HG02943 (cell line): ENCODE data around the gene CNKSR3.
"Not testable (repeated sequence)": the region's sequence is repeated elsewhere in the genome, so short reads cannot be mapped to it uniquely, and the experiment has no call there.

ENCODE experiments used
- ATAC-seq: cut with Tn5 transposase; IDR thresholded peaks from one replicate; pipeline ENCODE4 v1.9.1; 2021; ENCODE audit warnings: mild to moderate bottlenecking, low read depth, moderate library complexity; ENCODE audit not compliant: unreplicated experiment

Gene CNKSR3

GRCh38 chr6:154510144-154510905 is at the start of gene CNKSR3:
Gene CNKSR3 (minus strand): TSS chr6:154510685. CDS start chr6:154510114, 571 bp downstream.
- peak; percentile 71 for ATAC-seq

GRCh38 chr6:154558984-154559383 is 48.5 kb upstream of the CNKSR3 start:
- ATAC-seq, result no peak

DNA sequence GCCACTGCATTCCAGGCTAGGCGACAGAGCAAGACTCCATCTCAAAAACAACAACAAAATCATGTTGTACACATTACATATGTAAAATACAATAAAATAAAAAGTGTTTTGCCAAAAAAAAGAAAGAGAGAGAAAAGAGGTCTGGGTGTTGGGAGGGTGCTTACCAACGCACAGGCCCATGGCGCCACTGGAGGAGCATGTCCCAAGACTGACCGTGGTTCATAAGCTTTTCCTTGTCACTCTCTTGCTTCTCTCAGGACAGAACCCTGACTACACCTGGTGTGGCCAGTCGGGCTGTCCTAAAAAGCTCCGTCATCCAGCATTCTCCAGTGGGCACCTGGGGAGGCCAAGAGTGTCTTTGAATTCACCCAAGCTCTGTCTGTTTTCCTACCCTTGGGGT is 48.0 kb upstream of the CNKSR3 start:
- no peak for ATAC-seq

DNA sequence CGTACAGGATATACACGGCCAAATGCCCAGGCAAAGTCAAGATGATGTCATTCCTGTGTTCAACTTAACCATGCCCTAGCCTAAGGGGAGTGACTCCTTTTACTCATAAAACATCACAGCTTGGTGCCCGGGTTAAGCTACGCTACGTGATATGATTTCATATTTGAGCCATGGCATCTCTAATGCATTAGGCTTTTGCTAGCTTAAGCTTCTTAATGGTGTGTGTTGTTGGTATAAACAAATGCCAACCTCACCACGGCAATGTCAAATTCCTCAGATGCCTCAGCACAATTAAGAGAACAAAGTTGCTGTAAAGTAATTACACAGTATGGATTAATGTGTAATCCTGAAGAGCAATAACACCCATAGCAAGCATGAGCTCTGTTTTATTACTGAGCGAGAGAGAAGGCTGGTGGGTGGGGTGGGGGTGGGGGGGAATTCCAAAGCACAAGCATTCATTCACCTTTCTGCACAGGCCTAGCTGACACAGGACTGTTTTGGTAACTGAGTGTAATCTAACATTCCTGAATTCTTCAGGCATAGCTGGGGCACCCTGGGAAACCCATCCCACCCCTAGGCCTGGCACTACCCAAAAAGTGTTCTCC is 44.7 kb upstream of the CNKSR3 start:
- no peak for ATAC-seq

- ATAC-seq, result no peak
Observed at GRCh38 chr6:154554491-154554890, 44.0 kb upstream of the CNKSR3 start.

DNA sequence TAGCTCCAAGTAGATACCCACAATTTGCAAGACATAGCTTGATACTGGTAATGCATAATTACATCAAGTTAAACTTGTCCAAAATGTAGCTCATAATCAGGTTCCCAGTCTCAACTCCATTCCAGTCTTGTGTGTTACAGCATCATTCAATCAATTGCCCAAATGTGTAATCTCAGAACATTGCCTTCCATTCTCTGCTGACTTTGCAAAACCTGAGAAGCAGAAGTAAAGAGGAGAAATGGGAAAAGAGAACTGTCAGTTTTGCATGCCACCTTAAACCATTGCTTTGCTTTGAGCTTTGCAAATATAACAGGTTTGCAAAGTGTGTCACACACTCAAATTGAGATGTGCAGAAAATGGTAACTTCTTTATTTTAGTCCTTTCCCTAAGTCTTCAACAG is 40.3 kb upstream of the CNKSR3 start:
- ATAC-seq, result no peak

DNA sequence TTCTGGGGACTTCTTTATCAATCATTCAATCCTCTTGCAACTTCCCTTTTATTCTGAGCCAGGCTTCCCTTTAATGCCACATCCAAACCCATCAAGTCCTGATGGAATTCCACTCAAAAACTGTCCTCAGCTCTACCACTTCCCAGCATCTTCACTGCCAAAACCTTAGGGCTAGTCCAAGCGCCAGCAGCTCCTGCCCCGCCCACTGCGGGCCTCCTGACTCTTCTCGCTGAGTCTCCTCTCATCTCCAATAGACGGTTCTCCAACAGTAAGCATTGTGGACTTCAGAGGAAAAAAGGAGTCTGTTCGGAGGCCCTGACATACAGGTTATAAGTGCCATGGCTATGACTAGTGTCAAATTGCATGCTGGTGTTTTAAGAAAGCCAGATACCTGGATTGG is 38.7 kb upstream of the CNKSR3 start:
- ATAC-seq, result no peak

DNA sequence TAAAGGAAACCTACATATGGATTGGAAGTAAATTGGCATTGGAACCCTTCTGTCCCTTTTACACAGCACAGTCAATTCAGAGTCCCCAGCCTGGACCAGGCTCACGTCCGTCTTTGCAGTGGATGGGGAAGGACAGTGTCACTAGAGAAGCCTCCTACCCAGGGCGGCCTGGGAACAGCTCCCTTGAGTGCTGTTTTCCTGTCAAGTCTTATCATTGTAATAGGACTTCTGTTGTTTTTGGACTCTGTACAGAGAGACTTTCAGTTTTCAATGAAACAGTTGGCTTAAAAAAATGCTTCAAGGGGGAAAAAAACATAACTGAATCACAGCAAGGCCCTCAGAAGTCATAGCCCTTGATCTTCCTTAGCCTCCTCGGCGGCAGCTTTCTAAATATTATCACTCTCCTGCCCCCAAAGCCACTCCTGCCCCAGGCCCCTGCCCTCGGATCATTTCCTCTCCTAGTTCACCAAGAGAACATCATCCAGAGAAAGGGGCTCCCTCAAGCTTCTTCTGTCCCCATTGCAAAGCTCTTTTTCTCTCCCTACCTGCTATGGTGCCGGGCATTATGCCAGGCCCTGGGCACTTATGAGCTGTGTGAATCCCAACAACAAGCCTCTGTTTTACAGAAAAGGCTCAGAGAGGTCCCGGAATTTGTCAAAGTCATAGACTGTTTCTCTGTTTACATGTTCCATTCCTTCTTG is 37.8 kb upstream of the CNKSR3 start:
- ATAC-seq, result no peak

DNA sequence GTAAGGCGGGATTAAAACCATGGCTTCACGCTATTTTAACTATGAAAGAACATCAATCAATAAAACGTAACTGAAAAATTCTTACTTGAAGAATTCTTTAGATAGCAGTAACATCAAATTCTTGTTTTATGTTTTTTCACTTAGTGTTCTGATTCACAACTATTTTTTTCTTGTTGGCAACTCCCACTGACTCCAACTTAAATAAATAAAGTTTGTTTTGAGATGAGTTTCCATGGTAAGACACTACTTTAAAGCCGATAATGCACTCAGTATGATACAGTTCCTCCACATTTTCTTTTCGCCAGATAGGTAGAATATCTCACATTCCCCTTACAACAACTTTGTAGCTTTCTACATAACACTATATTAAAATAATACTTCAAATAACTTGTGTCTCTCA is 33.1 kb upstream of the CNKSR3 start:
- ATAC-seq, result no peak

GRCh38 chr6:154542747-154543146 is 32.3 kb upstream of the CNKSR3 start:
- no peak for ATAC-seq

GRCh38 chr6:154541837-154542236 is 31.4 kb upstream of the CNKSR3 start:
- not testable (repeated sequence) for ATAC-seq

DNA sequence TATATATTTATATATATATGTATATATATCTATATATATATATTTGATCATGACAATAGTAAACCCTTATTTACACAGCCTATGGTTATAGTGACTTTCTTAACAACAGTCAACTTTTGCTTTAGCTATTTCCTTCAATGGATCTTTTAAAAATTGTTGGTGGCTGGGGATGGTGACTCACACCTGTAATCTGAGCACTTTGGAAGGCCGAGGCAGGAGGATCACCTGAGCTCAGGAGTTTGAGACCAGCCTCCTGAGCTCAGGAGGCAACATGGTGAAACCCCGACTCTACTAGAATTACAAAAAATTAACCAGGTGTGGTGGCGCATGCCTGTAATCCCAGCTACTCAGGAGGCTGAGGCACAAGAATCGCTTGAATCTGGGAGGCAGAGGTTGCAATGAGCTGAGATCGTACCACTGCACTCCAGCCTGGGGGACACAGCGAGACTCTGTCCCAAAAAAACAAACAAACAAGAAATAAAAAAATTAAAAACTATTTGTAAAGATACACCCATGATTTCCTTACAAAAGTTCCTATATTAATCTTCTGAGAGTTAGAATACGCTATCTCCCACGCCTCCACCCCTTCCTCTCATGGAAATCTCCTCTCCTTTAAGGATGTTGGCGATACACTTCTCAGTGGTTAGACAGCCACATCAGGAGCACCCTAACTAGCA is 29.2 kb upstream of the CNKSR3 start:
- no peak for ATAC-seq

GRCh38 chr6:154538640-154539191 is 28.2 kb upstream of the CNKSR3 start:
- ATAC-seq, result no peak

GRCh38 chr6:154537511-154538325 is 27.2 kb upstream of the CNKSR3 start:
- ATAC-seq, result no peak

DNA sequence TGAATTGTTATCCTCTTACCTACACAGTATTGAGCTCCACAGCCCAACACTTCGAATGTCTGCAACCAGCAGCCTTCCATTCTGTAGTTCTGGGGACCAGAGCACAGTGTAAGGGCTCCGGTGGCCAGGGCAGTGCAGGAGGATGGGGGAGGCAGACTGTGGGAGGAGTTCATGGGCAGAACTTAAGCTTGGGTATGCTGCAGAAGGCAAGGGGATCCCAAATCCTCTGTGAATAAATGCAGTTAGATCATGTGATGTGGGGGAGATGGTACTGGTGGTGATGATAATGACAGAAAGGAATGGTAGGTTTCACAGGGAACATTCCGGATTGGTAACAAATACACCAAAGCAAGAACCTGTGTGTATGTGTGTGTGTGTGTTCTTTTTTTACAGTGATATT is 26.5 kb upstream of the CNKSR3 start:
- ATAC-seq, result no peak

GRCh38 chr6:154536255-154536654 is 25.8 kb upstream of the CNKSR3 start:
- ATAC-seq, result no peak

- ATAC-seq, result no peak
Observed at GRCh38 chr6:154535851-154536250, 25.4 kb upstream of the CNKSR3 start.

- ATAC-seq, result no peak
Observed at GRCh38 chr6:154535147-154535546, 24.7 kb upstream of the CNKSR3 start.

DNA sequence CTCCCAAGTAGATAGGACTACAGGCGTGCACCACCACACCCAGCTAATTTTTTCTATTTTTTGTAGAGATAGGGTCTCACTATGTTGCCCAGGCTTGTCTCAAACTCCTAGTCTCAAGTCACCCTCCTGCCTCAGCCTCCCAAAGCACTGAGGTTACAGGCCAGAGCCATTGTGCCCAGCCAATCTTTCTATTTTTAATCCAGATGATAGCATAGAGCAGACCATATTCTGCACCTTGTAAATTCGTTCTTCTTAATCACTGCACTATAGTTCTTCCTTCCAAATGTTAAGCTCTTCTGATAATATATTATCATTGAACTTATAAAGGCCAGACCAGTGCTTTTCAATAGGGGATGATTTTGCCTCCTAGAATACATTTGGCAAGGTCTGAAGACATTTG is 24.0 kb upstream of the CNKSR3 start:
- ATAC-seq, result no peak

DNA sequence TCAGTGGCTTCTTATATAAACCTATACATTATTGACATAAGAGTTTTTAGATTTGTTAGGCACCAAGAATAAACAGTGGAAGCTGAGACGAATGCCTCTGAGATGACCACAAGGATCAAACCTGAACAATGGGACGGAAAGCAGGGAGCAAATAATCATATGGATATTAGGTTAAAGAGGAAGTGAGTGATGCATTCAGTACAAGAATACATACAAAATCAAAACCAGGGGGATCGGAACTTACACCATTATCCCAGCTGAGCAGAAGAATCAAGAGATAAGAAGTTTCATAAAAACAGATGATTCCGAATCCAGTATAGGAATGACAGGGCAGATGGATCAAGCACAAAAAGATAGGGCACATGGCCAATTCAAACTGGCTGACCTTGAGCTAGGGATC is 21.9 kb upstream of the CNKSR3 start:
- no peak for ATAC-seq
